Activated naive CD4-positive, alpha-beta T cell treated with anti-CD3 and anti-CD28 coated beads, Interleukin-2, amount 50 U/mL, for 72 hours (primary cell): Measurements from ENCODE around the gene TEX44. TPM values are rescaled to one million over a fixed set of nuclear protein-coding genes. Genes with fewer than 3 reads are reported as not detected.
"Not testable (repeated sequence)": the region's sequence is repeated elsewhere in the genome, so short reads cannot be mapped to it uniquely, and the experiment has no call there.

Experiments used
- ATAC-seq, 2 donors: fragments of 150-1000 bp; cut with Tn5 transposase; 2 replicates each; pipeline ENCODE4 v1.10.0; 2021; ENCODE audit warnings: mild to moderate bottlenecking in 2 of 2, moderate library complexity in 2 of 2
- DNase-seq, 2 donors: peaks; one replicate each; pipeline ENCODE4 v3.0.0; 2021 to 2022; ENCODE audit warnings: low spot score in 2 of 2
- H3K27ac Mint-ChIP-seq, 2 donors: one replicate each; pipeline ENCODE4 v1.8.0; 2022; ENCODE audit warnings: mild to moderate bottlenecking in 2 of 2, mixed read lengths in 2 of 2
- H3K36me3 Mint-ChIP-seq, 2 donors: one replicate each; pipeline ENCODE4 v1.8.0; 2022; ENCODE audit warnings: mixed read lengths in 2 of 2
- H3K9me3 Mint-ChIP-seq, 2 donors: one replicate each; pipeline ENCODE4 v1.8.0; 2022; ENCODE audit warnings: mixed read lengths in 2 of 2
- total RNA-seq, 2 donors: library from RNA; stranded (reverse); gene quantifications; one replicate each; pipeline ENCODE4 v1.2.3, GENCODE V29; 2022

Gene TEX44
- total RNA-seq, 2 donors from 2014 or later: not detected

GRCh38 chr2:231567159-231567558, 25.5 kb upstream of the TEX44 start:
- H3K9me3 Mint-ChIP-seq: peaks cover 0 to 4% of the 10 kb centered on the region in 2 donors
- H3K27ac Mint-ChIP-seq: peak overlapping the region in 1 of 2 donors; percentile 20
- no peak for DNase-seq
- H3K36me3 Mint-ChIP-seq: no peaks in the 10 kb centered on the region
- ATAC-seq: no peak

- DNase-seq (no peak), ATAC-seq (peak in 1 of 2 donors; percentile 13)
- peaks cover 0 to 4% of the 10 kb centered on the region in 2 donors for H3K9me3 Mint-ChIP-seq
- H3K36me3 Mint-ChIP-seq: no peaks in the 10 kb centered on the region
- H3K27ac Mint-ChIP-seq: no peak overlapping the region
Measured at GRCh38 chr2:231568098-231568784, 24.4 kb upstream of the TEX44 start.

GRCh38 chr2:231568785-231569435, 23.8 kb upstream of the TEX44 start:
- peak; percentile 67 to 97 for ATAC-seq
- H3K36me3 Mint-ChIP-seq: no peaks in the 10 kb centered on the region
- DNase-seq: no peak
- peaks cover 0 to 4% of the 10 kb centered on the region in 2 donors for H3K9me3 Mint-ChIP-seq
- H3K27ac Mint-ChIP-seq: no peak overlapping the region

- DNase-seq, H3K9me3 Mint-ChIP-seq, H3K36me3 Mint-ChIP-seq, ATAC-seq, H3K27ac Mint-ChIP-seq: not testable (repeated sequence)
Measured at GRCh38 chr2:231570915-231571314, 21.7 kb upstream of the TEX44 start.

GRCh38 chr2:231571661-231572191, 20.9 kb upstream of the TEX44 start:
- ATAC-seq (no peak), DNase-seq (no peak)
- no peak overlapping the region for H3K27ac Mint-ChIP-seq
- H3K36me3 Mint-ChIP-seq: no peaks in the 10 kb centered on the region
- H3K9me3 Mint-ChIP-seq: peaks cover 0 to 4% of the 10 kb centered on the region in 2 donors

GRCh38 chr2:231573096-231573495, 19.6 kb upstream of the TEX44 start:
- DNase-seq (no peak), ATAC-seq (no peak)
- Mint-ChIP-seq H3K9me3 (no peaks in the 10 kb centered on the region), H3K27ac (no peak overlapping the region), H3K36me3 (no peaks in the 10 kb centered on the region)

GRCh38 chr2:231573698-231574421, 18.8 kb upstream of the TEX44 start:
- DNase-seq (no peak), ATAC-seq (no peak)
- H3K36me3 Mint-ChIP-seq: no peaks in the 10 kb centered on the region
- peaks cover 4% of the 10 kb centered on the region in 2 donors for H3K9me3 Mint-ChIP-seq
- H3K27ac Mint-ChIP-seq: peak overlapping the region in 1 of 2 donors; percentile 29

GRCh38 chr2:231575612-231576256, 16.9 kb upstream of the TEX44 start:
- peaks cover 10 to 11% of the 10 kb centered on the region in 2 donors for H3K9me3 Mint-ChIP-seq
- ATAC-seq: no peak
- DNase-seq: no peak
- no peak overlapping the region for H3K27ac Mint-ChIP-seq
- H3K36me3 Mint-ChIP-seq: no peaks in the 10 kb centered on the region

GRCh38 chr2:231576465-231576864, 16.2 kb upstream of the TEX44 start:
- DNase-seq: no peak
- no peak for ATAC-seq
- H3K9me3 Mint-ChIP-seq: peaks cover 10 to 11% of the 10 kb centered on the region in 2 donors
- no peaks in the 10 kb centered on the region for H3K36me3 Mint-ChIP-seq
- H3K27ac Mint-ChIP-seq: no peak overlapping the region

GRCh38 chr2:231578655-231579054, 14.0 kb upstream of the TEX44 start:
- ATAC-seq, H3K27ac Mint-ChIP-seq, DNase-seq, H3K36me3 Mint-ChIP-seq: not testable (repeated sequence)
- H3K9me3 Mint-ChIP-seq: peaks cover 10 to 11% of the 10 kb centered on the region in 2 donors

- ATAC-seq (no peak), DNase-seq (no peak)
- Mint-ChIP-seq H3K9me3 (peaks cover 10 to 11% of the 10 kb centered on the region in 2 donors), H3K36me3 (no peaks in the 10 kb centered on the region), H3K27ac (no peak overlapping the region)
Measured at GRCh38 chr2:231579560-231579959, 13.1 kb upstream of the TEX44 start.

GRCh38 chr2:231581328-231581727, 11.3 kb upstream of the TEX44 start:
- no peak overlapping the region for H3K27ac Mint-ChIP-seq

GRCh38 chr2:231583982-231584381, 8.7 kb upstream of the TEX44 start:
- no peak overlapping the region for H3K27ac Mint-ChIP-seq

More at GRCh38 chr2:231581328-231581727, 11.3 kb upstream of the TEX44 start:
- no peak for ATAC-seq
- no peaks in the 10 kb centered on the region for H3K36me3 Mint-ChIP-seq
- no peak for DNase-seq
- peaks cover 10 to 11% of the 10 kb centered on the region in 2 donors for H3K9me3 Mint-ChIP-seq

GRCh38 chr2:231587744-231588143, 4.9 kb upstream of the TEX44 start:
- not testable (repeated sequence) for H3K27ac Mint-ChIP-seq, ATAC-seq, DNase-seq, H3K36me3 Mint-ChIP-seq, H3K9me3 Mint-ChIP-seq

More at GRCh38 chr2:231583982-231584381, 8.7 kb upstream of the TEX44 start:
- no peak for ATAC-seq
- Mint-ChIP-seq H3K9me3 (peaks cover 5 to 6% of the 10 kb centered on the region in 2 donors), H3K36me3 (no peaks in the 10 kb centered on the region)
- no peak for DNase-seq

- no peaks in the 10 kb centered on the region for H3K36me3 Mint-ChIP-seq
- no peak overlapping the region for H3K27ac Mint-ChIP-seq
- no peak for ATAC-seq
- no peaks in the 10 kb centered on the region for H3K9me3 Mint-ChIP-seq
- no peak for DNase-seq
Measured at GRCh38 chr2:231589656-231590055, 3.0 kb upstream of the TEX44 start.

- no peak for ATAC-seq
- H3K27ac Mint-ChIP-seq: no peak overlapping the region
- H3K36me3 Mint-ChIP-seq: no peaks in the 10 kb centered on the region
- no peaks in the 10 kb centered on the region for H3K9me3 Mint-ChIP-seq
- DNase-seq: no peak
Measured at GRCh38 chr2:231590614-231591013, 2.0 kb upstream of the TEX44 start.
